ENCODE results near the gene QSOX1.

- no peak for TF ChIP-seq CTCF (IDR thresholded peaks at IDR 0.05)
- no peak for TF ChIP-seq ATF1 (CRISPR knock-in tag; IDR thresholded peaks at IDR 0.05)
These were observed 34.8 kb upstream of the QSOX1 start for GRCh38 chr1:180119837-180120236.

Measured in WTC11 (cell line).